IMR-90 (cell line): ENCODE data around the gene COL27A1. TPM values are rescaled to one million over a fixed set of nuclear protein-coding genes. Genes with fewer than 3 reads are reported as not detected.

Experiments used
- ATAC-seq: fragments of 200-7000 bp; cut with Tn5 transposase; 2 replicates; pipeline ENCODE4 v1.9.1; 2020; ENCODE audit warnings: low read depth, mild to moderate bottlenecking, moderate library complexity
- BruUV-seq: library from RNA; stranded (reverse); fragments of 400-500 nt; replicated peaks from 2 replicates; lab custom pipeline; 2021; lab: Mats Ljungman, UMichigan
- CTCF ChIA-PET: fragments of 300-600 bp; formaldehyde crosslinking; extraction: SDS; loops from one replicate; lab custom pipeline; 2021; ENCODE audit warnings: antibody characterized with exemption; lab: Yijun Ruan, JAX
- POLR2A ChIA-PET: fragments of 300-600 bp; sonication (Branson Sonifier 250); formaldehyde crosslinking; loops from one replicate; lab custom pipeline; 2022; ENCODE audit warnings: antibody characterized with exemption; ENCODE audit not compliant: unreplicated experiment; lab: Charles Lee
- DNase-seq: peaks from one replicate; pipeline ENCODE4 v3.0.0; 2013
- H2AFZ ChIP-seq: replicated peaks from 2 replicates; pipeline ENCODE3; 2013; ENCODE audit warnings: low read length, mild to moderate bottlenecking; ENCODE audit not compliant: poor library complexity
- H2AK5ac ChIP-seq: 2 replicates; pipeline ENCODE4 v1.6.1; 2013; ENCODE audit warnings: low read depth, low read length, inconsistent platforms
- H2AK9ac ChIP-seq: replicated peaks from 2 replicates; pipeline ENCODE3; 2013; ENCODE audit warnings: mild to moderate bottlenecking, low read depth, low read length, moderate library complexity; ENCODE audit not compliant: poor library complexity
- H2BK120ac ChIP-seq: 2 replicates; pipeline ENCODE4 v1.6.1; 2013; ENCODE audit warnings: low read depth, low read length, inconsistent platforms
- H2BK15ac ChIP-seq: 3 replicates; pipeline ENCODE4 v1.6.1; 2013; ENCODE audit warnings: low read depth, low read length, inconsistent platforms
- H2BK20ac ChIP-seq: 2 replicates; pipeline ENCODE4 v1.6.1; 2013; ENCODE audit warnings: low read depth, mild to moderate bottlenecking, inconsistent platforms, low read length, moderate library complexity
- H2BK5ac ChIP-seq: 2 replicates; pipeline ENCODE4 v1.6.1; 2013; ENCODE audit warnings: mild to moderate bottlenecking, low read depth, low read length, inconsistent platforms; ENCODE audit not compliant: poor library complexity, severe bottlenecking
- H3K14ac ChIP-seq: replicated peaks from 2 replicates; pipeline ENCODE4 v1.6.1; 2013; ENCODE audit warnings: low read depth, low read length, inconsistent platforms
- H3K18ac ChIP-seq: 2 replicates; pipeline ENCODE4 v1.6.1; 2013; ENCODE audit warnings: low read depth, low read length, control low read depth
- H3K23ac ChIP-seq: 2 replicates; pipeline ENCODE4 v1.6.1; 2013; ENCODE audit warnings: low read depth, low read length, inconsistent platforms
- H3K27ac ChIP-seq: 2 replicates; pipeline ENCODE4 v1.5.1; 2013; ENCODE audit warnings: mild to moderate bottlenecking, control low read depth, low read length; ENCODE audit not compliant: insufficient read depth
- H3K27me3 ChIP-seq: 2 replicates; pipeline ENCODE4 v1.6.1; 2013; ENCODE audit warnings: low read length; ENCODE audit not compliant: control insufficient read depth, insufficient read depth
- H3K36me3 ChIP-seq: 2 replicates; pipeline ENCODE4 v1.6.1; 2013; ENCODE audit warnings: low read length, mixed read lengths; ENCODE audit not compliant: control insufficient read depth, insufficient read depth
- H3K4ac ChIP-seq: 2 replicates; pipeline ENCODE4 v1.6.1; 2013; ENCODE audit warnings: low read depth, low read length, inconsistent platforms
- H3K4me1 ChIP-seq: 2 replicates; pipeline ENCODE4 v1.6.1; 2013; ENCODE audit warnings: low read length, mixed read lengths; ENCODE audit not compliant: control insufficient read depth, insufficient read depth
- H3K4me2 ChIP-seq: 2 replicates; pipeline ENCODE4 v1.6.1; 2013; ENCODE audit warnings: low read depth, mild to moderate bottlenecking, control low read depth, low read length, moderate library complexity
- H3K4me3 ChIP-seq: 2 replicates; pipeline ENCODE4 v1.5.1; 2013; ENCODE audit warnings: low read depth, mild to moderate bottlenecking, control low read depth, low read length, moderate library complexity; ENCODE audit not compliant: insufficient read depth
- H3K56ac ChIP-seq: 2 replicates; pipeline ENCODE4 v1.6.1; 2013; ENCODE audit warnings: low read length, inconsistent platforms; ENCODE audit not compliant: insufficient read depth; ENCODE audit errors: extremely low read depth
- H3K79me1 ChIP-seq, 2 experiments: 2 replicates each; pipeline ENCODE4 v1.6.1; 2013; ENCODE audit warnings: low read length in 2 of 2, inconsistent platforms in 1 of 2, low read depth in 1 of 2
- H3K9ac ChIP-seq: 2 replicates; pipeline ENCODE4 v1.6.1; 2013; ENCODE audit warnings: low read depth, low read length, control low read depth
- H3K9me1 ChIP-seq: 2 replicates; pipeline ENCODE4 v1.6.1; 2013; ENCODE audit warnings: low read length, inconsistent platforms; ENCODE audit not compliant: insufficient read depth
- H3K9me3 ChIP-seq: 2 replicates; pipeline ENCODE4 v1.6.1; 2013; ENCODE audit warnings: low read length; ENCODE audit not compliant: control insufficient read depth, insufficient read depth
- H4K20me1 ChIP-seq: 2 replicates; pipeline ENCODE4 v1.6.1; 2013; ENCODE audit warnings: low read length, inconsistent platforms; ENCODE audit not compliant: insufficient read depth
- H4K5ac ChIP-seq: 2 replicates; pipeline ENCODE4 v1.6.1; 2013; ENCODE audit warnings: mild to moderate bottlenecking, low read depth, low read length, control low read depth
- H4K8ac ChIP-seq, 2 experiments: 2 replicates each; pipeline ENCODE4 v1.6.1; 2013; ENCODE audit warnings: low read depth in 2 of 2, low read length in 2 of 2, control low read depth in 1 of 2, inconsistent platforms in 1 of 2
- H4K91ac ChIP-seq: 2 replicates; pipeline ENCODE4 v1.6.1; 2013; ENCODE audit warnings: low read depth, low read length, inconsistent platforms; ENCODE audit not compliant: insufficient read depth
- BHLHE40 ChIP-seq: fragments of 150-350 bp; IDR thresholded peaks from 2 replicates; pipeline ENCODE4 v1.6.1; 2016; ENCODE audit warnings: mild to moderate bottlenecking, low read depth, low read length
- CEBPB ChIP-seq: IDR thresholded peaks from 2 replicates; pipeline ENCODE4 v1.6.1; 2012; ENCODE audit warnings: low read depth, low read length, improper control_type of control experiment
- CHD1 ChIP-seq: IDR thresholded peaks from 2 replicates; pipeline ENCODE4 v1.6.1; 2012; ENCODE audit warnings: low read depth, low read length, improper control_type of control experiment
- ELK1 ChIP-seq: fragments of 150-350 bp; IDR thresholded peaks from 2 replicates; pipeline ENCODE4 v1.6.1; 2016; ENCODE audit warnings: low read depth, mild to moderate bottlenecking, low read length, moderate library complexity, borderline replicate concordance
- FOS ChIP-seq: fragments of 150-350 bp; IDR thresholded peaks from 2 replicates; pipeline ENCODE4 v1.6.1; 2016; ENCODE audit warnings: low read depth, low read length
- MAFK ChIP-seq: IDR thresholded peaks from 2 replicates; pipeline ENCODE4 v1.6.1; 2012; ENCODE audit warnings: low read depth, low read length, improper control_type of control experiment
- MAZ ChIP-seq: IDR thresholded peaks from 2 replicates; pipeline ENCODE4 v1.6.1; 2012; ENCODE audit warnings: low read depth, mild to moderate bottlenecking, low read length, improper control_type of control experiment, moderate library complexity, borderline replicate concordance
- MXI1 ChIP-seq: IDR thresholded peaks from 2 replicates; pipeline ENCODE4 v1.6.1; 2012; ENCODE audit warnings: low read depth, mild to moderate bottlenecking, low read length, moderate library complexity, borderline replicate concordance
- NFE2L2 ChIP-seq: fragments of 150-350 bp; IDR thresholded peaks from 2 replicates; pipeline ENCODE4 v1.6.1; 2016; ENCODE audit warnings: low read depth, mild to moderate bottlenecking, low read length
- POLR2A ChIP-seq: IDR thresholded peaks from 2 replicates; pipeline ENCODE4 v1.6.1; 2012; ENCODE audit warnings: mild to moderate bottlenecking, low read depth, low read length
- RAD21 ChIP-seq: IDR thresholded peaks from 2 replicates; pipeline ENCODE4 v1.6.1; 2012; ENCODE audit warnings: low read length, improper control_type of control experiment
- RCOR1 ChIP-seq: IDR thresholded peaks from 2 replicates; pipeline ENCODE4 v1.6.1; 2012; ENCODE audit warnings: mild to moderate bottlenecking, low read length, improper control_type of control experiment; ENCODE audit not compliant: insufficient replicate concordance
- RFX5 ChIP-seq: IDR thresholded peaks from 2 replicates; pipeline ENCODE4 v1.8.0; 2012; ENCODE audit warnings: low read depth, mild to moderate bottlenecking, low read length, moderate library complexity
- SMC3 ChIP-seq: fragments of 150-350 bp; IDR thresholded peaks from 2 replicates; pipeline ENCODE4 v1.6.1; 2016; ENCODE audit warnings: low read depth, mild to moderate bottlenecking, antibody characterized with exemption, low read length, moderate library complexity
- WGBS, 2 experiments: methylation state at CpG; one replicate each; pipeline versions ENCODE4 v1.1.5 to v1.1.7; 2013; ENCODE audit warnings: missing lambda C conversion rate in 2 of 2; ENCODE audit not compliant: insufficient read length in 1 of 2; ENCODE audit errors: extremely low coverage in 2 of 2; 5-methylcytosine and 5-hydroxymethylcytosine counted together
- dilution Hi-C: fragments of 300-500 bp; cut with HindIII; formaldehyde crosslinking; loops from one replicate; pipeline ENCODE4 v1.14.3; 2018; ENCODE audit warnings: low sequenced_read_pairs; ENCODE audit not compliant: unreplicated experiment
- in situ Hi-C: fragments of 300-500 bp; cut with MboI; formaldehyde crosslinking; loops from 3 replicates; pipeline ENCODE4 v1.14.3; 2019; ENCODE audit warnings: low sequenced_read_pairs, inconsistent platforms, mixed read lengths
- intact Hi-C: fragments of 100-400 bp; cut with micrococcal nuclease; formaldehyde crosslinking; loops from 2 replicates; pipeline ENCODE4 v1.10.0; 2022
- polyA plus RNA-seq, 3 experiments: library from polyadenylated mRNA; depleted of rRNA; stranded (reverse); fragments of >200 nt; gene quantifications; 2 replicates each; pipeline ENCODE4 v1.2.3, GENCODE V29; 2012; ENCODE audit warnings: low replicate concordance in 1 of 3
- total RNA-seq: library from RNA; depleted of rRNA; stranded (reverse); fragments of >200 nt; gene quantifications from 2 replicates; pipeline ENCODE4 v1.2.3, GENCODE V29; 2012
- TF ChIP-seq, protein P1 (sequence below): conservative IDR thresholded peaks from 2 replicates; pipeline ENCODE4 v1.5.1; 2012; ENCODE audit warnings: mild to moderate bottlenecking, low read depth, low read length, improper control_type of control experiment
- TF ChIP-seq, protein P2 (sequence below): fragments of 150-350 bp; IDR thresholded peaks from 2 replicates; pipeline ENCODE4 v1.6.1; 2017; ENCODE audit warnings: mild to moderate bottlenecking, antibody characterized with exemption, low read length, low read depth

Gene COL27A1
- total and polyA plus RNA-seq, 2 of the 4 experiments (the other 2 are of a cell fraction): 3.2 to 18.3 TPM

- no peak overlapping the region for H2BK120ac ChIP-seq
- H3K9me1 ChIP-seq: peaks cover 26% of the 10 kb centered on the region
- ChIA-PET CTCF (no interaction called here), POLR2A (no interaction called here)
- no peak overlapping the region for H3K18ac ChIP-seq
- no peak overlapping the region for H4K91ac ChIP-seq
- H3K4me1 ChIP-seq: peaks cover 33% of the 10 kb centered on the region
- no peak overlapping the region for H2BK15ac ChIP-seq
- dilution Hi-C loops: no loop called here
- H3K36me3 ChIP-seq: peaks cover 15% of the 10 kb centered on the region
- in situ Hi-C loops: no loop called here
- ATAC-seq: no peak
- no peak overlapping the region for H4K5ac ChIP-seq
- H2AK5ac ChIP-seq: no peak overlapping the region
- no peak overlapping the region for H2BK20ac ChIP-seq
- no peak overlapping the region for H3K56ac ChIP-seq
- no peak overlapping the region for H3K9ac ChIP-seq
- H4K20me1 ChIP-seq: no peaks in the 10 kb centered on the region
- no peak overlapping the region for H4K8ac ChIP-seq
- DNase-seq: no peak
- H3K27ac ChIP-seq: no peak overlapping the region
- H2AFZ ChIP-seq: peak overlapping the region; percentile 21
- peak overlapping the region; percentile 18 for H2AK9ac ChIP-seq
- no peaks in the 10 kb centered on the region for H3K27me3 ChIP-seq
- H3K9me3 ChIP-seq: no peaks in the 10 kb centered on the region
- TF ChIP-seq, protein P1, sequence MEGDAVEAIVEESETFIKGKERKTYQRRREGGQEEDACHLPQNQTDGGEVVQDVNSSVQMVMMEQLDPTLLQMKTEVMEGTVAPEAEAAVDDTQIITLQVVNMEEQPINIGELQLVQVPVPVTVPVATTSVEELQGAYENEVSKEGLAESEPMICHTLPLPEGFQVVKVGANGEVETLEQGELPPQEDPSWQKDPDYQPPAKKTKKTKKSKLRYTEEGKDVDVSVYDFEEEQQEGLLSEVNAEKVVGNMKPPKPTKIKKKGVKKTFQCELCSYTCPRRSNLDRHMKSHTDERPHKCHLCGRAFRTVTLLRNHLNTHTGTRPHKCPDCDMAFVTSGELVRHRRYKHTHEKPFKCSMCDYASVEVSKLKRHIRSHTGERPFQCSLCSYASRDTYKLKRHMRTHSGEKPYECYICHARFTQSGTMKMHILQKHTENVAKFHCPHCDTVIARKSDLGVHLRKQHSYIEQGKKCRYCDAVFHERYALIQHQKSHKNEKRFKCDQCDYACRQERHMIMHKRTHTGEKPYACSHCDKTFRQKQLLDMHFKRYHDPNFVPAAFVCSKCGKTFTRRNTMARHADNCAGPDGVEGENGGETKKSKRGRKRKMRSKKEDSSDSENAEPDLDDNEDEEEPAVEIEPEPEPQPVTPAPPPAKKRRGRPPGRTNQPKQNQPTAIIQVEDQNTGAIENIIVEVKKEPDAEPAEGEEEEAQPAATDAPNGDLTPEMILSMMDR: no peak
- TF ChIP-seq FOS (no peak), RAD21 (no peak), MAZ (no peak), MXI1 (no peak), RFX5 (no peak), RCOR1 (no peak), CHD1 (no peak), POLR2A (no peak), SMC3 (no peak), ELK1 (no peak), MAFK (no peak), CEBPB (no peak), NFE2L2 (no peak), BHLHE40 (no peak)
- TF ChIP-seq, protein P2, sequence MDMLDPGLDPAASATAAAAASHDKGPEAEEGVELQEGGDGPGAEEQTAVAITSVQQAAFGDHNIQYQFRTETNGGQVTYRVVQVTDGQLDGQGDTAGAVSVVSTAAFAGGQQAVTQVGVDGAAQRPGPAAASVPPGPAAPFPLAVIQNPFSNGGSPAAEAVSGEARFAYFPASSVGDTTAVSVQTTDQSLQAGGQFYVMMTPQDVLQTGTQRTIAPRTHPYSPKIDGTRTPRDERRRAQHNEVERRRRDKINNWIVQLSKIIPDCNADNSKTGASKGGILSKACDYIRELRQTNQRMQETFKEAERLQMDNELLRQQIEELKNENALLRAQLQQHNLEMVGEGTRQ: no peak
- BruUV-seq: no TSS peak
- H3K79me1 ChIP-seq: peaks cover 9 to 67% of the 10 kb centered on the region in 2 experiments
- WGBS, 2 experiments: 100% methylated on average over 1 of the region's 11 CpGs; no CpG with 5 or more reads in 1 of the 2 experiments
- H3K23ac ChIP-seq: no peak overlapping the region
- intact Hi-C loops: no loop called here
- H3K4ac ChIP-seq: no peak overlapping the region
- H3K14ac ChIP-seq: no peak overlapping the region
- no peak overlapping the region for H3K4me3 ChIP-seq
- no peak overlapping the region for H2BK5ac ChIP-seq
- H3K4me2 ChIP-seq: no peak overlapping the region
These were observed 15.6 kb downstream of the COL27A1 start for GRCh38 chr9:114170771-114171461.
